Measurements from ENCODE around the gene SLC26A9. TPM values are rescaled to one million over a fixed set of nuclear protein-coding genes. Genes with fewer than 3 reads are reported as not detected.

SLC26A9 gene
- total and polyA plus RNA-seq, 2 donors (not counting 1 experiment from before 2014, with no cell fraction given) = not detected

DNA sequence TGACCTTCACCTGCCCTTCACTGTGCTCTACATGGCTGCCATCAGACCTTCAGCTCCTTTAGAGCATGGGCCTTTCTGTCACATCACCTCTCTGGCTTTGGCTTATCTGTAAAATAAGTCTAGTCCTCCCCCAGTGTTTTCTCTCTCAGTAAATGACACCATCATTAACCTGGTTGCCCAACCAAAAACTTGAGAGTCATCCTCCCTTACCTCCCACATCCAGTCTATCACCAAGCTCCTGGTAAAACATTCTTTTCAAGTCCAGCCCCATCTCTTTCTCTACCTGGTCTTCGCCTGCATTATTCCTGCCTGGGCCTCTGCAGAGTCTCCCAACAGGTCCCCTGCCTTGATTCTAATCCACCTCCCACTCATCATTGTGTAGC is 13.1 kb downstream of the SLC26A9 start:
- Histone ChIP-seq H3K36me3 (ENCODE audit: control insufficient read depth, insufficient read depth, low read length) (no peaks in the 10 kb centered on the region), H3K4me2 (ENCODE audit: extremely low read depth, insufficient read depth, low read length) (no peak overlapping the region), H2AFZ (ENCODE audit: low read length) (no peak overlapping the region), H3K27me3 (ENCODE audit: control insufficient read depth, insufficient read depth, low read length) (peaks cover 11% of the 10 kb centered on the region), H3K4me1 (ENCODE audit: control insufficient read depth, extremely low read depth, insufficient read depth, low read length) (no peaks in the 10 kb centered on the region), H3K27ac (ENCODE audit: insufficient read depth, low read length) (no peak overlapping the region), H3K9ac (ENCODE audit: insufficient read depth, low read length) (no peak overlapping the region), H4K20me1 (ENCODE audit: control insufficient read depth, extremely low read depth, insufficient read depth, low read length) (no peaks in the 10 kb centered on the region), H3K9me3 (ENCODE audit: control insufficient read depth, insufficient read depth, low read depth, low read length) (no peaks in the 10 kb centered on the region), H3K4me3 (replicated peaks in 1 of 4; ENCODE audit: control extremely low read depth in 1 of 4, insufficient read depth in 1 of 4, low read depth in 3 of 4, low read length in 4 of 4) (no peak overlapping the region), H3K79me2 (ENCODE audit: control insufficient read depth, insufficient read depth, low read length) (no peaks in the 10 kb centered on the region)
- TF ChIP-seq, protein P1, sequence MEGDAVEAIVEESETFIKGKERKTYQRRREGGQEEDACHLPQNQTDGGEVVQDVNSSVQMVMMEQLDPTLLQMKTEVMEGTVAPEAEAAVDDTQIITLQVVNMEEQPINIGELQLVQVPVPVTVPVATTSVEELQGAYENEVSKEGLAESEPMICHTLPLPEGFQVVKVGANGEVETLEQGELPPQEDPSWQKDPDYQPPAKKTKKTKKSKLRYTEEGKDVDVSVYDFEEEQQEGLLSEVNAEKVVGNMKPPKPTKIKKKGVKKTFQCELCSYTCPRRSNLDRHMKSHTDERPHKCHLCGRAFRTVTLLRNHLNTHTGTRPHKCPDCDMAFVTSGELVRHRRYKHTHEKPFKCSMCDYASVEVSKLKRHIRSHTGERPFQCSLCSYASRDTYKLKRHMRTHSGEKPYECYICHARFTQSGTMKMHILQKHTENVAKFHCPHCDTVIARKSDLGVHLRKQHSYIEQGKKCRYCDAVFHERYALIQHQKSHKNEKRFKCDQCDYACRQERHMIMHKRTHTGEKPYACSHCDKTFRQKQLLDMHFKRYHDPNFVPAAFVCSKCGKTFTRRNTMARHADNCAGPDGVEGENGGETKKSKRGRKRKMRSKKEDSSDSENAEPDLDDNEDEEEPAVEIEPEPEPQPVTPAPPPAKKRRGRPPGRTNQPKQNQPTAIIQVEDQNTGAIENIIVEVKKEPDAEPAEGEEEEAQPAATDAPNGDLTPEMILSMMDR (conservative IDR thresholded peaks at IDR 0.05 in 1 of 2, IDR thresholded peaks at IDR 0.05 in 1 of 2; ENCODE audit: low read depth in 1 of 2, low read length in 2 of 2) = no peak
- no peak for DNase-seq (ENCODE audit: low read depth in 2 of 2)

DNA sequence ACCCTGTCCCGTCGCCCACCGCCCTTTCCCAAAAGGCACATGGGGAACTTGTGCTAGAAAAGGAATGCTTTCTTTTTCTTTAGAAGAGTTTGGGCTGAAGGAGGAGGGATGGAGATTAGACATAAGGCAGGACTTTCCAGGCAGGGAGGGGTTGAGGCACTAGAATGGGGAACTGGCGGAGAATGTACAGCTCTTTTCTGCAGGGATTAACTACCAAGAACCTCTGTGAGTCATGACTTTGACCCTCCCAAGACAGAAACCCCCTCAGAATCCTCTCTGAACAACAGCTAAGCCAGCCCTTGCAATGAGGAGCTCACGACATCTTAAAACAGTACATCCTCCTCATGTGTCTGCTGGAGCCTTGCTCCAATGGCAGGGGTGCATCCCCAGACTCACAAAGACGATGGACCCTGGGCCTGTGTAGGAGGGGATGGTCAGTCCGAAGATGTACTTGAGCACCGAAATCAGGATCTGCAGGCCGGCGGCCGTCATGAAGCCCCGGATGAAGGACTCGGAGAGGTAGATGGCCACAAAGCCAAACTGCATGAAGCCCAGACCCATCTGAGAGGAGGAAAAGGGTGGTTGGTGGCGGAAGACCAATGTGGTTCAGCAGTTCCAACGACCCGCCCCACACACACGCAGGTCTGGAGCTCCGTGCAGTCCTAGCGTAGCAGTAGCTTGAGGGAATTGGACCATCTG is 13.6 kb downstream of the SLC26A9 start:
- H3K27ac ChIP-seq (ENCODE audit: insufficient read depth, low read length) = no peak overlapping the region
- no peak overlapping the region for H2AFZ ChIP-seq (ENCODE audit: low read length)
- H3K4me1 ChIP-seq (ENCODE audit: control insufficient read depth, extremely low read depth, insufficient read depth, low read length) = no peaks in the 10 kb centered on the region
- no peak overlapping the region for H3K9ac ChIP-seq (ENCODE audit: insufficient read depth, low read length)
- no peaks in the 10 kb centered on the region for H3K9me3 ChIP-seq (ENCODE audit: control insufficient read depth, insufficient read depth, low read depth, low read length)
- H3K79me2 ChIP-seq (ENCODE audit: control insufficient read depth, insufficient read depth, low read length) = no peaks in the 10 kb centered on the region
- H3K4me2 ChIP-seq (ENCODE audit: extremely low read depth, insufficient read depth, low read length) = no peak overlapping the region
- peaks cover 11% of the 10 kb centered on the region for H3K27me3 ChIP-seq (ENCODE audit: control insufficient read depth, insufficient read depth, low read length)
- H3K36me3 ChIP-seq (ENCODE audit: control insufficient read depth, insufficient read depth, low read length) = no peaks in the 10 kb centered on the region
- no peak for DNase-seq (ENCODE audit: low read depth in 2 of 2)
- no peak for TF ChIP-seq EZH2 (IDR thresholded peaks at IDR 0.05; ENCODE audit: low read length, missing control alignments)
- TF ChIP-seq, protein P1 (conservative IDR thresholded peaks at IDR 0.05 in 1 of 2, IDR thresholded peaks at IDR 0.05 in 1 of 2; ENCODE audit: low read depth in 1 of 2, low read length in 2 of 2) = no peak
- no peak overlapping the region for H3K4me3 ChIP-seq (replicated peaks in 1 of 4; ENCODE audit: control extremely low read depth in 1 of 4, insufficient read depth in 1 of 4, low read depth in 3 of 4, low read length in 4 of 4)
- H4K20me1 ChIP-seq (ENCODE audit: control insufficient read depth, extremely low read depth, insufficient read depth, low read length) = no peaks in the 10 kb centered on the region

DNA sequence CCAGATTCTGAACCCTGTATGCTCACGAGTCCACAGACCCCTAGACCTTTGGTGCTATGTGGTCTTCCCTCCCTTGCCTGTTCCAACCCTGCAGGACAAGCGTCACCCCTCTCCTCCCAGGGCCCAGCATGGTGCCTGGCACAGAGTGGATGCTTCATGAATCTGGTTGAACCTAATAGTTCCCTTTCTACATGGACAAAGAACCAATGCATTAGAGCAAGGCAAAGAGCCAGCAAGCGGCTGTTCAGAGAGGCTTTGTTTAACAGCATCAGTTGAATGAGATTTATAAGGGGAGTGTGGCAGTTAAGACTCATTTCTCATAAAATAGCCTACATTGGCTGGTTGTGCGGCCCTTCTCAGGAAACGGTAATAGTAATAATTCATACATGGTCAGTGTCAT is 14.9 kb downstream of the SLC26A9 start:
- Histone ChIP-seq H3K4me3 (replicated peaks in 1 of 4; ENCODE audit: control extremely low read depth in 1 of 4, insufficient read depth in 1 of 4, low read depth in 3 of 4, low read length in 4 of 4) (no peak overlapping the region), H3K9ac (ENCODE audit: insufficient read depth, low read length) (no peak overlapping the region), H3K9me3 (ENCODE audit: control insufficient read depth, insufficient read depth, low read depth, low read length) (no peaks in the 10 kb centered on the region), H3K4me1 (ENCODE audit: control insufficient read depth, extremely low read depth, insufficient read depth, low read length) (no peaks in the 10 kb centered on the region), H3K27ac (ENCODE audit: insufficient read depth, low read length) (no peak overlapping the region), H4K20me1 (ENCODE audit: control insufficient read depth, extremely low read depth, insufficient read depth, low read length) (no peaks in the 10 kb centered on the region), H3K36me3 (ENCODE audit: control insufficient read depth, insufficient read depth, low read length) (no peaks in the 10 kb centered on the region), H2AFZ (ENCODE audit: low read length) (no peak overlapping the region), H3K27me3 (ENCODE audit: control insufficient read depth, insufficient read depth, low read length) (peaks cover 11% of the 10 kb centered on the region), H3K79me2 (ENCODE audit: control insufficient read depth, insufficient read depth, low read length) (no peaks in the 10 kb centered on the region), H3K4me2 (ENCODE audit: extremely low read depth, insufficient read depth, low read length) (no peak overlapping the region)
- TF ChIP-seq, protein P1 (conservative IDR thresholded peaks at IDR 0.05 in 1 of 2, IDR thresholded peaks at IDR 0.05 in 1 of 2; ENCODE audit: low read depth in 1 of 2, low read length in 2 of 2) = no peak
- TF ChIP-seq EZH2 (IDR thresholded peaks at IDR 0.05; ENCODE audit: low read length, missing control alignments) = no peak
- DNase-seq (ENCODE audit: low read depth in 2 of 2) = no peak
